Gastrocnemius medialis (tissue), 4 donors: ENCODE results near the gene ZNF79.

Source experiments
- POLR2A ChIP-seq, 2 donors: fragments of 450-650 bp; IDR thresholded peaks; one replicate each; pipeline ENCODE4 v1.6.1; 2017; ENCODE audit warnings: antibody characterized with exemption in 2 of 2, mild to moderate bottlenecking in 2 of 2, moderate library complexity in 2 of 2
- TF ChIP-seq, protein P1 (sequence below), 5 experiments: fragments of 450-650 bp in 3 of 5; fragments of 200-600 bp in 2 of 5; sonication (generic) in 2 of 5; IDR thresholded peaks in 4 of 5; conservative IDR thresholded peaks in 1 of 5; 1 replicate in 4 of 5; 2 replicates in 1 of 5; pipeline ENCODE4 v1.5.1; 2016 to 2019; ENCODE audit warnings: antibody characterized with exemption in 5 of 5, mild to moderate bottlenecking in 3 of 5, moderate library complexity in 3 of 5

DNA sequence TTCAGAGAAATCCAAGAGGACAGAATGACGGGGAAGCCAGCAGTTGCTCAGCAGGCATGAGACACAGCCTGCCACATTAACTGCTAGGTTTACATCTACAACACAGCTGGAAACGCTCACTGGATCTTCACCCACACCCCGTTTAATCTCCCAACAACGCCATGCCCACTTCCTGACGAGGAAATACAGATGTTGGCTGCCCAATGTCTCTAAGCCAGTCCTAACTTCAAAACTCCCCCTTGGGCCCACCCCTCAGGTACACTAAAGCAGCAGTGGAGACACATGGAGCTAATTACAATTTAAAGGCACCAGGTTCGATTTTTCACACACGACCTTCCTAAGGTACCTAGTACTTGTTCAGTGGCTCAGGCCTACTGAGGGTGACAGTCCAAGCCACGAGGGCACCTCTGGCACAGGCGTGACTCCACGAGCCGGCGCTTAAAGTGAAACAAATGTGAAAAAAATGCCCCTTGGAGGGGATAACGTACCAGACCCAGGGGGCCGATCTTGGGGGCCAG, 26.1 kb downstream of the ZNF79 start:
- TF ChIP-seq, protein P1, sequence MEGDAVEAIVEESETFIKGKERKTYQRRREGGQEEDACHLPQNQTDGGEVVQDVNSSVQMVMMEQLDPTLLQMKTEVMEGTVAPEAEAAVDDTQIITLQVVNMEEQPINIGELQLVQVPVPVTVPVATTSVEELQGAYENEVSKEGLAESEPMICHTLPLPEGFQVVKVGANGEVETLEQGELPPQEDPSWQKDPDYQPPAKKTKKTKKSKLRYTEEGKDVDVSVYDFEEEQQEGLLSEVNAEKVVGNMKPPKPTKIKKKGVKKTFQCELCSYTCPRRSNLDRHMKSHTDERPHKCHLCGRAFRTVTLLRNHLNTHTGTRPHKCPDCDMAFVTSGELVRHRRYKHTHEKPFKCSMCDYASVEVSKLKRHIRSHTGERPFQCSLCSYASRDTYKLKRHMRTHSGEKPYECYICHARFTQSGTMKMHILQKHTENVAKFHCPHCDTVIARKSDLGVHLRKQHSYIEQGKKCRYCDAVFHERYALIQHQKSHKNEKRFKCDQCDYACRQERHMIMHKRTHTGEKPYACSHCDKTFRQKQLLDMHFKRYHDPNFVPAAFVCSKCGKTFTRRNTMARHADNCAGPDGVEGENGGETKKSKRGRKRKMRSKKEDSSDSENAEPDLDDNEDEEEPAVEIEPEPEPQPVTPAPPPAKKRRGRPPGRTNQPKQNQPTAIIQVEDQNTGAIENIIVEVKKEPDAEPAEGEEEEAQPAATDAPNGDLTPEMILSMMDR (IDR thresholded peaks at IDR 0.05 in 4 of 5, conservative IDR thresholded peaks at IDR 0.05 in 1 of 5) = no peak
- TF ChIP-seq POLR2A (IDR thresholded peaks at IDR 0.05) = no peak
